Psoas muscle (tissue), 8 donors: ENCODE data around the gene TTC1. TPM values are rescaled to one million over a fixed set of nuclear protein-coding genes. Genes with fewer than 3 reads are reported as not detected.
A peak's percentile ranks its signal among the peaks of the same experiment; 100 is the strongest.
"Not testable (repeated sequence)": the region's sequence is repeated elsewhere in the genome, so short reads cannot be mapped to it uniquely, and the experiment has no call there.

Experiments
- ATAC-seq, 4 donors: fragments of 200-7000 bp; cut with Tn5 transposase; one replicate each; pipeline ENCODE4 v1.9.1; 2020; ENCODE audit warnings: moderate library complexity in 3 of 4, mild to moderate bottlenecking in 2 of 4
- DNase-seq, 2 donors: peaks; one replicate each; pipeline ENCODE4 v3.0.0-alpha.2; 2020
- H3K27ac ChIP-seq: fragments of 200-600 bp; one replicate; pipeline ENCODE4 v1.8.0; 2022
- H3K27me3 ChIP-seq, 3 donors: fragments of 200-600 bp in 1 of 3; one replicate each; pipeline versions ENCODE4 v1.6.1 to v1.8.0; 2013 to 2022; ENCODE audit warnings: low read length in 2 of 3, mild to moderate bottlenecking in 2 of 3, moderate library complexity in 1 of 3; ENCODE audit not compliant: insufficient read depth in 3 of 3
- H3K36me3 ChIP-seq, 2 donors: fragments of 200-600 bp in 1 of 2; one replicate each; pipeline versions ENCODE4 v1.6.1 to v1.8.0; 2013 to 2022; ENCODE audit warnings: low read depth in 1 of 2, mild to moderate bottlenecking in 1 of 2, moderate library complexity in 1 of 2; ENCODE audit not compliant: insufficient read depth in 1 of 2
- H3K4me1 ChIP-seq: fragments of 200-600 bp; one replicate; pipeline ENCODE4 v1.8.0; 2022
- H3K4me3 ChIP-seq: fragments of 200-600 bp; one replicate; pipeline ENCODE4 v1.8.0; 2022; ENCODE audit warnings: mild to moderate bottlenecking
- H3K9me3 ChIP-seq: fragments of 200-600 bp; one replicate; pipeline ENCODE4 v1.8.0; 2022
- WGBS, 3 donors: extraction: QIAGEN DNeasy Blood & Tissue Kit; methylation state at CpG; one replicate each; pipeline versions ENCODE4 v1.1.6 to v1.1.7; 2013; 5-methylcytosine and 5-hydroxymethylcytosine counted together
- intact Hi-C, 2 donors: fragments of 100-400 bp; cut with DNase I; formaldehyde crosslinking; loops; one replicate each; pipeline versions ENCODE4 v1.11.0 to v1.14.2; 2022
- polyA plus RNA-seq, 3 donors: library from polyadenylated mRNA; stranded (reverse); fragments of 200-250 nt; gene quantifications; one replicate each; pipeline ENCODE4 v1.2.3, GENCODE V29; 2013
- total RNA-seq, 4 donors: library from RNA; stranded (reverse); fragmentation: NEBNext Ultra II Directional in 2 of 4; extraction: Animal tissue kit (Norgen Biotek cat#: 25700) in 2 of 4; gene quantifications; one replicate each; pipeline versions ENCODE4 v1.2.1 to v1.2.4, GENCODE V29; 2021 to 2023
- TF ChIP-seq, protein P1 (sequence below): fragments of 200-600 bp; IDR thresholded peaks from one replicate; pipeline ENCODE4 v1.8.0; 2022; ENCODE audit warnings: antibody characterized with exemption
- donor health status: healthy with polysubstance abuse.
- donor health status: DM: no; HTN: no; CAD: no; lungs with moderate emphysema.
- donor health status: Bipolar disorder and iron deficiency.
- donor health status: healthy.
- donor health status: DM: yes; HTN: yes; CAD: no.
- donor health status: DM: no; HTN: no; CAD: no.
- donor health status: DM: no; HTN: no; CAD: no.
- donor health status: DM: yes; HTN: yes; CAD: no.

The TTC1 gene
- total and polyA plus RNA-seq, 7 donors = 55.2 to 181 (median 64.3) TPM

DNA sequence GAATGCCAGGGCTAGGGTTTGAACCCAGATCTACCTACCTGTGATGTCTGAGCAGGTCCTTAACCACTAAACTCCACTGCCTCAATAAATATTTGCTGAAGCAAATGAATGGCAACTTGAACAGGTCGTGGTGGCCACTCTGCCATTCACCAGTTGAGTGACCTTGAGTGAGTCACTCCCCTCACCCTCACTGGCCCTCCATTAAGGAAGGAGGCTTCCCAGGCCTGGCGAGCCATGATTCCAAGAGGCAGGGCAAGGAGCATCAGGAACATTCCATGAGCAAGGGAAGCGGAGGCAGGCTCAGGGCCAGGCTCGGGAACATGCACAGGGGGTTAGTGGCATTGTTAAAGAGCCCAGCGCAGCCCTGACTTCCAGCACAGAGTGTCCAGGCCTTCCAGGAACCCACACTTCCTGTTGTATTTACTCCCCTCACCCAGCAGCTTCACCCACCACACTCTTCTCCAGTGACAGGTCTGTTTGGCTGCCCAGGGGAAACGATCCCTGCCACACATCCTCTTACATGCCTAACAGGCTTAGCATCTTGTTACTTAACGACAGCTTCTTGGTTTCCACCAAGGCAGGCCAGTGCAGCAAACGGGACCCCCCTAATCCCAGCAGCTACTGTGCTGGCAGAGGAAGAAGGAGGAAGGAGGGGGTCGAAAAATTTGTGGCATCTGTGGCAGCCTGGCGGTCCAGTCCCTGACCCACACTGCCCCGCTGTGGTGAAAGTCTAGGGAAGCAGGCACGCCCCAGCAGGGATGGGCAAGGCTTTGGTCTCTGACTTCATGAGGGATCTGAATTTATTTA is 43.7 kb upstream of the TTC1 start:
- Histone ChIP-seq H3K27ac (no peak overlapping the region), H3K4me3 (no peak overlapping the region), H3K9me3 (no peaks in the 10 kb centered on the region), H3K36me3 (no peaks in the 10 kb centered on the region), H3K4me1 (no peaks in the 10 kb centered on the region), H3K27me3 (peaks cover 0 to 10% (median 2%) of the 10 kb centered on the region in 3 donors)
- 34 to 46% (median 36%) methylated on average over 12 of the region's 12 CpGs for WGBS, 3 donors
- peak; percentile 31 to 70 for DNase-seq
- peak in 2 of 4 donors; percentile 35 to 71 for ATAC-seq
- intact Hi-C loops = no loop called here
- TF ChIP-seq, protein P1, sequence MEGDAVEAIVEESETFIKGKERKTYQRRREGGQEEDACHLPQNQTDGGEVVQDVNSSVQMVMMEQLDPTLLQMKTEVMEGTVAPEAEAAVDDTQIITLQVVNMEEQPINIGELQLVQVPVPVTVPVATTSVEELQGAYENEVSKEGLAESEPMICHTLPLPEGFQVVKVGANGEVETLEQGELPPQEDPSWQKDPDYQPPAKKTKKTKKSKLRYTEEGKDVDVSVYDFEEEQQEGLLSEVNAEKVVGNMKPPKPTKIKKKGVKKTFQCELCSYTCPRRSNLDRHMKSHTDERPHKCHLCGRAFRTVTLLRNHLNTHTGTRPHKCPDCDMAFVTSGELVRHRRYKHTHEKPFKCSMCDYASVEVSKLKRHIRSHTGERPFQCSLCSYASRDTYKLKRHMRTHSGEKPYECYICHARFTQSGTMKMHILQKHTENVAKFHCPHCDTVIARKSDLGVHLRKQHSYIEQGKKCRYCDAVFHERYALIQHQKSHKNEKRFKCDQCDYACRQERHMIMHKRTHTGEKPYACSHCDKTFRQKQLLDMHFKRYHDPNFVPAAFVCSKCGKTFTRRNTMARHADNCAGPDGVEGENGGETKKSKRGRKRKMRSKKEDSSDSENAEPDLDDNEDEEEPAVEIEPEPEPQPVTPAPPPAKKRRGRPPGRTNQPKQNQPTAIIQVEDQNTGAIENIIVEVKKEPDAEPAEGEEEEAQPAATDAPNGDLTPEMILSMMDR = peak; percentile 42

- H3K27ac ChIP-seq, H3K36me3 ChIP-seq, intact Hi-C loops, H3K4me3 ChIP-seq, H3K4me1 ChIP-seq, H3K9me3 ChIP-seq, DNase-seq, ATAC-seq: not testable (repeated sequence)
- peaks cover 4 to 14% (median 4%) of the 10 kb centered on the region in 3 donors for H3K27me3 ChIP-seq
- 61 to 75% (median 74%) methylated on average over 4 of the region's 4 CpGs for WGBS, 3 donors
Observed at GRCh38 chr5:159965838-159966128, 43.2 kb upstream of the TTC1 start.

DNA sequence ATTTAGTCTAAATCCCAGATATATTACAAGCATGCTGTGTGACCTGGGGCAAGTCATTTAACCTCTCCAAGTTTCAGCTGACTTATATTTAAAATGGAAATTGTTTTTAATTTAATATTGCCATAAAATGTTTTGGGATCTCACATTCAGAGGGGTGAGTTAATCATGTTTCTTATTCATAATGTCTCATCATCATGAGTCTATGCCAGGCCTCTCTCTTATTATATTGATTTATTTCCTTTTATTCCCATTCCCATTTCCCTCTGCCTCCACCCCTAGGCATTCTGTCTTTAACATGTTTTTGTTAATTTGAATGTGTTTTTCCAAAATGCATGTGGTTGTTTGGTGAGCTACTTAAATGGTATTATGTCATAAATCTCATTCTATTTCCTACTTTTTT is 39.0 kb upstream of the TTC1 start:
- DNase-seq (no peak), ATAC-seq (no peak)
- intact Hi-C loops = no loop called here
- Histone ChIP-seq H3K4me1 (no peaks in the 10 kb centered on the region), H3K27me3 (peaks cover 4 to 55% (median 13%) of the 10 kb centered on the region in 3 donors), H3K4me3 (no peak overlapping the region), H3K36me3 (no peaks in the 10 kb centered on the region), H3K9me3 (no peaks in the 10 kb centered on the region), H3K27ac (no peak overlapping the region)
- TF ChIP-seq, protein P1 = no peak

DNA sequence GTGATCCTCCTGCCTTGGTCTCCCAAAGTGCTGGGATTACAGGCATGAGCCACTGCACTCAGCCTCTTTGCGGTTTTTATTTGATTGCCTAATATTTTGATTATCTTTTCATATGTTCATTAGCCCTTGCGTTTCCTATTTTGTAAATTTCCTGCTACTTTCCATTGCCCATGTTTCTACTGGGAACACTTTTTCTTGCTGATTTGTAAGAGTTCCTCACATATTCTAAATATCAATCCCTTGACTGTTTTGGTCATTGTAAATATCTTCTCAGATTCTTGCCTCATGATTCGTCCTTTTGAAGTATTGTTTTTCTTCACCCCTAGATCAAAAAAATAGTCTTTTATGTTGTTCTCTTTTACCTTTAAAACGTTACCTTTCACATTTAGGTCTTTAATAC is 37.9 kb upstream of the TTC1 start:
- no peaks in the 10 kb centered on the region for H3K36me3 ChIP-seq
- TF ChIP-seq, protein P1 = no peak
- H3K27ac ChIP-seq = no peak overlapping the region
- intact Hi-C loops = no loop called here
- H3K4me1 ChIP-seq = no peaks in the 10 kb centered on the region
- no peak overlapping the region for H3K4me3 ChIP-seq
- ATAC-seq (no peak), DNase-seq (no peak)
- H3K9me3 ChIP-seq = no peaks in the 10 kb centered on the region
- peaks cover 4 to 56% (median 13%) of the 10 kb centered on the region in 3 donors for H3K27me3 ChIP-seq
- WGBS, 3 donors = 81 to 87% (median 84%) methylated on average over 4 of the region's 4 CpGs

DNA sequence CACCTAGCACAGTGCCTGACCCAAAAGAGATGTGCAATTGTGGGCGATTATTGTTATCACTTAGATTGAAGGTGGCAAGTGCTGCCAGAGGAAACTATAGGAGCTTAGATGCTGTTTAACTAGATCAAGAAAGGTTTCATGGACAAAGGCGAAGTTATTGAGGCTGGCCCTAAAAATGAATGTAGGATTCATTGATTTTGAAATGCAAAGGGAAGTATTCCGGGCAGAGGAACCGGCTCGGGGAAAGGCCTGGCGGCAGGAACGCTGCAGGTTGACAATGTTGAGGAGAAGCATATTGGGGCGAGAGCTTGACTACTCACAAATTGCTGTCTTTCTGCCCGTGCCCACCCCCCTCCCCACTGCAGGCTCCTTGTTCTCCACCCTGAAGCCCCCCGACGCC is 37.4 kb upstream of the TTC1 start:
- 43 to 52% (median 51%) methylated on average over 11 of the region's 11 CpGs for WGBS, 3 donors
- ATAC-seq (no peak), DNase-seq (no peak)
- TF ChIP-seq, protein P1 = no peak
- Histone ChIP-seq H3K4me3 (no peak overlapping the region), H3K4me1 (no peaks in the 10 kb centered on the region), H3K27me3 (peaks cover 4 to 56% (median 13%) of the 10 kb centered on the region in 3 donors), H3K36me3 (no peaks in the 10 kb centered on the region), H3K27ac (no peak overlapping the region), H3K9me3 (no peaks in the 10 kb centered on the region)
- intact Hi-C loops = no loop called here
